ENCODE results near the gene GPALPP1.

GPALPP1 gene

GRCh38 chr13:45064889-45065288 lies 75.6 kb downstream of the GPALPP1 start:
- no peak for DNase-seq

DNA sequence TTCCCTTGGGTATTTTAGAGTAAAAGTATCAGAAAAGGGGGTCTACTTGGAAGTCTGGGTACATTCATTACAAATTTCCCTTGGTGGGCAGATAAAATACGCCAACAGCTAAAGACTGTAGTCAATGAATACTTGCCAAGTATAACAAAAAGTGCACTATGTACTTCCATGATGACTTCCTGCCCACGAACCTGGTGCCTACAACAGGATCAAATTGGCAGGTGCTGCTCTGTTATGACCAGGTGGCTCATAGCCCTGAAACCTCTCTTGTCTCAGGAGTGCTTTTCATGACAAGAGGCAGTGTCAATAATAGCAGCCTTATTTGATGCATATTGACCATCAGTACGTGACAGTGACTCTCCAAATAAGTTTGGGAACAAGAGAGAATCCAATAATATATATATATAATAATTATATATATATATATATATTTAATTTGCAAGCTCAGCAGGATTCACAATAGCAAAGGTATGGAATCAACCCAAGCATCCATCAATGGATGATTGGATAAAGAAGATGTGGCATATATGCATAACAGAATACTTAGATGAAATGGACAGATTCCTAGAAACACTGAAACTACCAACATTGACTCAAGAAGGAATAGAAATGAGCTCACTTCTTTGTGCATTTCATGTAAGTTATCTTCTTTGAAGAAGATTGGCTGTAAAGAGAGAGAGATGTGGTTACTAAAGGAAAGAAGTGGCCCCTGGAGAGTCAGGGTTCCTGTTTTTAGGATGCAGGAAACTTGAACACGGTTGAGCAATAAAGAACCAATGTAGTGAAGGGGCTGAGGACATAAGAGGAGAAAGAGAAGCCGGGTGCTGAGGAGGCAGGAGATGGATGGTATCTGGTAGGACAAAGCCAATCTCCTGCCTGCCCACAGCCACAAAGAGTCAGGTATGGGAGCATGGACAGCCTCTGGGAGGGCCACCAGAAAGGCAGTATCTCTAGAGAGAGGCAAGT lies 79.0 kb downstream of the GPALPP1 start:
- DNase-seq: peak; percentile 72

DNA sequence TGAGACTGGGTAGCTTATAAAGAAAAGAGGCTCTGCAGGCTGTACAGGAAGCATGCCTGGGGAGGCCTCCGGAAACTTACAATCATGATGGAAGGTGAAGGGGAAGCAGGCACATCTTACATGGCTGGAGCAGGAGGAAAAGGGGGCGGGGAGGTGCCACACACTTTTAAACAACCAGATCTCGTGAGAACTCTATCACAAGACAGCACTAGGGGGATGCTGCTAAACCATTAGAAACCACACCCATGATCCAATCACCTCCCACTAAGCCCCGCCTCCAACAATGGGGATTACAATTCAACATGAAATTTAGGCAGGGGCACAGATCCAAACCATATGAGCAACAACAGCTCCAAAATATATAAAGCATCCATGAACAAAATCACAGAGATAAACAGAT lies 84.5 kb downstream of the GPALPP1 start:
- DNase-seq: no peak

DNA sequence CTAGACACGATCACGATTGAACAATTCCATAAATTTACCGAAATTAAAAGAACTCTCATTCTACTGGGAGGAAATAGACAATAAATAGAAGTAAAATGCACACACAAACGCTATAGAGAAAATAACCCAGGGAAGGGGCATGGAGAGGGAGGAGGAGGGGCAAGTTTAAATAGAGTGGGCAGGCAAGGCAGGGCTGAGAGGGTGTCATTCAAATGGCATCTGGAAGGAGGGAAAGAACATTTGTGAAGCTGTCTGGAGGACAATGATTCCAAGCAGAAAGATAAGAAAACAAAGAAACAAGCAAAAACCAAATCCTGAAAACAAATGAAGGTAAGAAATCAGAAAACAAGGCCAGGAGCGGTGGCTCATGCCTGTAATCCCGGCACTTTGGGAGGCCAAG lies 85.4 kb downstream of the GPALPP1 start:
- no peak for DNase-seq

DNA sequence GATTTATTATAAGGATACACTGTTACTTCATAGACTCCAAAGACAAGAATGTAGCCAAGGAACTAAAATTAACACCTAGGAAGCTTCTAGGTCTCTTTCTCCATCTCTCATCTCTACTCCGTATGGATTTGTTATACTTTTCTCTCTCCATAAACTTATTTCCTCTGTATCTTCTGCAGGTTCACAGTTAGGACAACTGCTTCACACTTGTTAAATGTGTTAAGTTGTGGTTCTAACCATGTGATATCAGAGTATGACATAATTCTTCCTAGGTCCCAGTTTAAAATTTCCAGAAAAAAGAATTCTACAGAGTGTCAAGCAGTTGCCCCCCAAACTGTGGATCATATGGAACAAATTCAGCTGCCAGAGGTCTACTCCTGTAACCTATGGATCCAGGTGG lies 88.7 kb downstream of the GPALPP1 start:
- DNase-seq: no peak

Data from NCI-H2029 (cell line).